Heart left ventricle (tissue), 16 donors: ENCODE results near the gene GRIA3. TPM values are rescaled to one million over a fixed set of nuclear protein-coding genes. Genes with fewer than 3 reads are reported as not detected.

ENCODE experiments used
- ATAC-seq, 4 donors: fragments of 200-7000 bp; cut with Tn5 transposase; one replicate each; pipeline ENCODE4 v1.9.1; 2020 to 2022; ENCODE audit warnings: moderate library complexity in 4 of 4, mild to moderate bottlenecking in 3 of 4, moderate number of reproducible peaks in 1 of 4
- DNase-seq, 5 donors: peaks; one replicate each; pipeline ENCODE4 v3.0.0-alpha.2; 2020
- H3K27ac ChIP-seq, 12 donors: fragments of 200-600 bp; sonication (generic) in 4 of 12; one replicate each; pipeline versions ENCODE4 v1.5.0 to v1.8.0; 2016 to 2022; ENCODE audit warnings: mild to moderate bottlenecking in 2 of 12
- H3K27me3 ChIP-seq, 9 donors: fragments of 200-600 bp; sonication (generic) in 2 of 9; one replicate each; pipeline versions ENCODE4 v1.5.1 to v1.8.0; 2016 to 2022; ENCODE audit warnings: mild to moderate bottlenecking in 3 of 9
- H3K36me3 ChIP-seq, 9 donors: fragments of 200-600 bp; sonication (generic) in 2 of 9; one replicate each; pipeline versions ENCODE4 v1.5.0 to v1.8.0; 2018 to 2022; ENCODE audit warnings: mild to moderate bottlenecking in 2 of 9
- H3K4me1 ChIP-seq, 12 donors: fragments of 200-600 bp; sonication (generic) in 4 of 12; one replicate each; pipeline versions ENCODE4 v1.5.0 to v1.8.0; 2016 to 2022; ENCODE audit warnings: mild to moderate bottlenecking in 3 of 12
- H3K4me3 ChIP-seq, 12 donors: fragments of 200-600 bp; sonication (generic) in 4 of 12; one replicate each; pipeline versions ENCODE4 v1.5.0 to v1.8.0; 2017 to 2022; ENCODE audit warnings: mild to moderate bottlenecking in 9 of 12, moderate library complexity in 4 of 12
- H3K9me3 ChIP-seq, 12 donors: fragments of 200-600 bp; sonication (generic) in 4 of 12; one replicate each; pipeline versions ENCODE4 v1.5.0 to v1.8.0; 2016 to 2022; ENCODE audit warnings: mild to moderate bottlenecking in 1 of 12
- POLR2A ChIP-seq, 2 donors: fragments of 450-650 bp; IDR thresholded peaks; one replicate each; pipeline ENCODE4 v1.6.1; 2017; ENCODE audit warnings: antibody characterized with exemption in 2 of 2, mild to moderate bottlenecking in 2 of 2, moderate library complexity in 2 of 2
- WGBS, 4 donors: extraction: QIAGEN DNeasy Blood & Tissue Kit in 2 of 4; methylation state at CpG; one replicate each; pipeline versions ENCODE4 v1.1.5 to v1.1.7; 2013 to 2018; 5-methylcytosine and 5-hydroxymethylcytosine counted together
- intact Hi-C, 10 donors: fragments of 100-400 bp; cut with DNase I; formaldehyde crosslinking; loops; one replicate each; pipeline versions ENCODE4 v1.11.1 to v1.14.2; 2022
- polyA plus RNA-seq, 2 donors: library from polyadenylated mRNA; stranded (reverse); fragments of 200-250 nt; gene quantifications; one replicate each; pipeline ENCODE4 v1.2.3, GENCODE V29; 2013
- total RNA-seq, 9 donors: library from RNA; depleted of rRNA in 2 of 9; stranded (reverse); fragments of >200 nt in 2 of 9; fragmentation: NEBNext Ultra II Directional in 3 of 9; extraction: Animal tissue kit (Norgen Biotek cat#: 25700) in 3 of 9; gene quantifications; one replicate each; pipeline versions ENCODE4 v1.1.0 to v1.2.4, GENCODE V29; 2016 to 2023
- TF ChIP-seq, protein P1 (sequence below), 12 donors: fragments of 200-600 bp; sonication (generic) in 4 of 12; IDR thresholded peaks; one replicate each; pipeline versions ENCODE4 v1.5.0 to v1.8.0; 2018 to 2022; ENCODE audit warnings: antibody characterized with exemption in 12 of 12, mild to moderate bottlenecking in 5 of 12
- donor health status: ischemic (EF 13 %, LVEDD 7.1; RV severe dilation, severe dysfunction).
- donor health status: healthy with polysubstance abuse.
- donor health status: DM: no; HTN: yes; CAD: no.
- donor health status: DM: no; HTN: no; CAD: no.
- donor health status: ischemic (EF 25% LVEDD 6.9; RV normal size, moderate dysfunction).
- donor health status: ischemic (EF 25% LVEDD 5.7; RV mildly dilated, moderate dysfunction).
- donor health status: healthy.
- donor health status: DM: yes; HTN: yes; CAD: no.
- donor health status: ischemic (EF 35%, LVEDD 5.7; RV mildly dilated, moderate dysfunction).
- donor health status: nonischemic (EF 11% LVEDD 7.7; RV severe dilation, severe dysfunction).
- donor health status: DM: yes; HTN: yes; CAD: no.
- donor health status: PGD.
- donor health status: ischemic (EF 29% LVEDD 5.4; RV normal size, mild dysfunction).
- donor health status: nonischemic (EF 23%, LVEDD 6.1; RV moderate dilation, normal function).

GRIA3 gene
- total and polyA plus RNA-seq, 11 donors: 0.07 to 12.9 (median 1.00) TPM

DNA sequence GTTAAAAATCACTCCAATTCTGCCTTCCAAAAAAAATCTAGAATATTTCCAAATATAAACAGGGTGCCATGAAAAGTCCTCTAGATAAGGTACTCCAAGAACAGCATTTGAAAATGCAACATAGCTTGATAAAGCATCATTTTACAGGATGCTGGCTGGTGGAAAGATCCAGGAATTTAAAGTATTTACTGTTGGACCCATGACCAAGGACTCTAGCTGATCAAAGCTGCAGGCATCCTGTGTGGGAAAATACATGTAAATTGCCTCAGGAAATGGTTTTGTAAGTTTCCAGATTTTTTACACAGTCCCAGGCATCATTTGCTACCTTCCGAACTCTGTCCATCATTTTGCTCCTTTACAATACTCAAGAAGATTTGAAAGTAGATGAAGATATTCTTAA is 164.4 kb downstream of the GRIA3 start:
- 77 to 87% (median 83%) methylated on average over 1 of the region's 1 CpG for WGBS, 4 donors

DNA sequence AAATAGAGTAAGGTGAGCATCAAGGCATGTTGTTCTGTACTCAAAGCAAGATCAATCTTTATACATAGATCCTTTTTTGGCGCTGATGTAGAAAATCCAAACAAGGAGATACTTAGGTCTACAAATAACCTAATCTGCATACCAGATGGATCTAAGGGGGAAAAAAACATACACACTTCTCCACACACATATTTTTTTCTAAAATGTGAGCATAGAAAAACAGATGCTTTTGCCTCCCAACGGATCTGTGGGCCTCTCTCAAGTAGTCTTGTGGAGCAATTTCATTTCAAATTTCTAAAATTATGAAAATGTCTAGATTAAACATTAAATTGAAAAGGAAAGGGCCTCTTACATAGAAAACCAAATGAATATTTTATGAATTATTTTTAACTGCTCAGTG is 166.1 kb downstream of the GRIA3 start:
- no peaks in the 10 kb centered on the region for H3K4me1 ChIP-seq
- H3K36me3 ChIP-seq: no peaks in the 10 kb centered on the region
- no peak overlapping the region for H3K4me3 ChIP-seq
- WGBS, 4 donors: 44 to 80% (median 61%) methylated on average over 2 of the region's 2 CpGs
- H3K27ac ChIP-seq: no peak overlapping the region
- no peaks in the 10 kb centered on the region for H3K9me3 ChIP-seq
- intact Hi-C loops: no loop called here
- no peak for DNase-seq
- peaks cover 0 to 7% (median 0%) of the 10 kb centered on the region in 9 donors for H3K27me3 ChIP-seq
- TF ChIP-seq, protein P1, sequence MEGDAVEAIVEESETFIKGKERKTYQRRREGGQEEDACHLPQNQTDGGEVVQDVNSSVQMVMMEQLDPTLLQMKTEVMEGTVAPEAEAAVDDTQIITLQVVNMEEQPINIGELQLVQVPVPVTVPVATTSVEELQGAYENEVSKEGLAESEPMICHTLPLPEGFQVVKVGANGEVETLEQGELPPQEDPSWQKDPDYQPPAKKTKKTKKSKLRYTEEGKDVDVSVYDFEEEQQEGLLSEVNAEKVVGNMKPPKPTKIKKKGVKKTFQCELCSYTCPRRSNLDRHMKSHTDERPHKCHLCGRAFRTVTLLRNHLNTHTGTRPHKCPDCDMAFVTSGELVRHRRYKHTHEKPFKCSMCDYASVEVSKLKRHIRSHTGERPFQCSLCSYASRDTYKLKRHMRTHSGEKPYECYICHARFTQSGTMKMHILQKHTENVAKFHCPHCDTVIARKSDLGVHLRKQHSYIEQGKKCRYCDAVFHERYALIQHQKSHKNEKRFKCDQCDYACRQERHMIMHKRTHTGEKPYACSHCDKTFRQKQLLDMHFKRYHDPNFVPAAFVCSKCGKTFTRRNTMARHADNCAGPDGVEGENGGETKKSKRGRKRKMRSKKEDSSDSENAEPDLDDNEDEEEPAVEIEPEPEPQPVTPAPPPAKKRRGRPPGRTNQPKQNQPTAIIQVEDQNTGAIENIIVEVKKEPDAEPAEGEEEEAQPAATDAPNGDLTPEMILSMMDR (IDR thresholded peaks at IDR 0.05): no peak
- no peak for TF ChIP-seq POLR2A (IDR thresholded peaks at IDR 0.05)
- ATAC-seq: no peak

More for the DNA sequence above, 164.4 kb downstream of the GRIA3 start:
- no peak for ATAC-seq
- H3K9me3 ChIP-seq: no peaks in the 10 kb centered on the region
- peaks cover 0 to 7% (median 0%) of the 10 kb centered on the region in 9 donors for H3K27me3 ChIP-seq
- intact Hi-C loops: no loop called here
- TF ChIP-seq, protein P1 (IDR thresholded peaks at IDR 0.05): no peak
- no peak for TF ChIP-seq POLR2A (IDR thresholded peaks at IDR 0.05)
- H3K4me3 ChIP-seq: no peak overlapping the region
- DNase-seq: no peak
- no peak overlapping the region for H3K27ac ChIP-seq
- no peaks in the 10 kb centered on the region for H3K36me3 ChIP-seq
- H3K4me1 ChIP-seq: no peaks in the 10 kb centered on the region

DNA sequence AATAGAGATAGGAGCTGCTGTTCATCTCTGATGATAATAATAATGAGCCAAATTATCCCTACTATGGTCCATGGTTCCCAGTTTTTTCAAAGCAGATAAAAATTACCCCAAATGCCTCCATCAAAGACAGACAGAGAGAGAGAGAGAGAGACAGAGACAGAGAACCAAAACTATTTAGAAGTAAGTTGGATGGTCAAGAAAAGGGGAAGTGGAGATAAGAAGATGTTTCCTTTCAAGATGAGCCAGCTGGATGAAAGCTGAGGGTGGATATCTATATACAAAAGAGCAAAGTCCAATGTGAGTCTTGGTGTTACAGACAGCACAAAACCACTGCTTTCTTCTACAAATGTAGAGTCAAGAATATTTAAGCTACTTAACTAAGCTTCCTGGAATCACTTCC is 173.9 kb downstream of the GRIA3 start:
- Histone ChIP-seq H3K27ac (no peak overlapping the region), H3K4me1 (no peaks in the 10 kb centered on the region), H3K27me3 (peaks cover 0 to 3% (median 0%) of the 10 kb centered on the region in 9 donors), H3K9me3 (no peaks in the 10 kb centered on the region), H3K36me3 (no peaks in the 10 kb centered on the region), H3K4me3 (no peak overlapping the region)
- TF ChIP-seq, protein P1 (IDR thresholded peaks at IDR 0.05): no peak
- TF ChIP-seq POLR2A (IDR thresholded peaks at IDR 0.05): no peak
- no peak for ATAC-seq
- DNase-seq: no peak
- intact Hi-C loops: no loop called here

DNA sequence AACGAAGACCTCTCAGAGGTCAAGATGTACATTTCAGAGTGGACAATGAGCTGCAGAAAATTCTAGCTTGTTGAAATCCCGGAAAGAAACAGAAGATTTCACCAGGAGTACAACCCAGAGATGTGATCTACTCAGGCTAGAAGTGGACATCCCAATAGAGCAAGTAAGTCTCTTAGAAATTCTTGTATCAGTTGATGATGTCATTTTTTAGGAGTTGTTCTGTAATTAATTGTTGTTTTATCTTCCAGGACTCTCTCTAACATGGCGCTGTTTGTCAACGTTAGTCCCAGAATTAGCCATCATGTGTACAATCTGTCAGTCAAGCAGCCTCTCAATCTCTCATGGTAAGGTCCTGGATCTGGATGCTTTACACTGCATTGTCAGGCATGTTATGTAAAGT is 174.4 kb downstream of the GRIA3 start:
- intact Hi-C loops: no loop called here
- Histone ChIP-seq H3K27ac (no peak overlapping the region), H3K36me3 (no peaks in the 10 kb centered on the region), H3K4me3 (no peak overlapping the region), H3K4me1 (no peaks in the 10 kb centered on the region), H3K27me3 (peaks cover 0 to 3% (median 0%) of the 10 kb centered on the region in 9 donors), H3K9me3 (no peaks in the 10 kb centered on the region)
- 70 to 82% (median 78%) methylated on average over 4 of the region's 4 CpGs for WGBS, 4 donors
- TF ChIP-seq, protein P1 (IDR thresholded peaks at IDR 0.05): no peak
- TF ChIP-seq POLR2A (IDR thresholded peaks at IDR 0.05): no peak
- no peak for ATAC-seq
- DNase-seq: no peak
